GM19043 (cell line): ENCODE data around the gene GLCE.
"Not testable (repeated sequence)": the region's sequence is repeated elsewhere in the genome, so short reads cannot be mapped to it uniquely, and the experiment has no call there.

ENCODE experiments used
- ATAC-seq: cut with Tn5 transposase; IDR thresholded peaks from one replicate; pipeline ENCODE4 v1.9.1; 2021; ENCODE audit warnings: low read depth; ENCODE audit not compliant: unreplicated experiment

GLCE gene

DNA sequence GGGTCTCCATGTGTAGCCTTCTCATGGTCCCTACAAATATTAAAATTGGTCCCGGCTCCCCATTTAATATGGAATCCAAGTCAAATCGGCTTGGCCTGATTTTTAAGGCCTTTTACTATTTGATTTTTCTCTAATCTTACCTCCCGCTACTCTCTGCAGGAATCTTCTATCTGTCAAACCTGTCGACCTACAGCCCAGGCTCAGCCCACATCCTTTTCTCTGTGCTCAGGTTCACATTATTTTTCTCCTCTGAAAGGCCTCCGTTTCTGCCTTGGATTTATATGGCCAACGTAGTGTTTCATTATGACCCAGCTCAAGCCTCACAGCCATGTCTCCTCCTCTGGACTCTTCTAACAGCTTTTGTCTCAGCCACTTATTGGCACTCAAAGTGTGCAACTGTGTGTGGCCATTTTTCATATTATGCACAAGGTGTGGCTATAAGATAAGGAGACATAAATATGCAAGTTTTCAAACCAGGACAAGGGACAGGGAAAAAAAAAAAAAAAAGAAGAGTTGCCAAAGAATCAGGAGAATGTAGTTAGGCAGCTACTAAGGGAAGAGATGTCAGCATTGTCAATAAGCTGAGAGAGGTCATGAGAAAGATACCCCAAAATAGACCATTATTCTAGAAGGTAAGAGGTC, 2.1 kb upstream of the GLCE start:
- no peak for ATAC-seq

- ATAC-seq: no peak
These were observed 1.6 kb upstream of the GLCE start for GRCh38 chr15:69158843-69159240.

- ATAC-seq: no peak
These were observed 662 bp upstream of the GLCE start for GRCh38 chr15:69159805-69160140.

GRCh38 chr15:69161079-69161877, 843 bp downstream of the GLCE start:
- ATAC-seq: no peak

DNA sequence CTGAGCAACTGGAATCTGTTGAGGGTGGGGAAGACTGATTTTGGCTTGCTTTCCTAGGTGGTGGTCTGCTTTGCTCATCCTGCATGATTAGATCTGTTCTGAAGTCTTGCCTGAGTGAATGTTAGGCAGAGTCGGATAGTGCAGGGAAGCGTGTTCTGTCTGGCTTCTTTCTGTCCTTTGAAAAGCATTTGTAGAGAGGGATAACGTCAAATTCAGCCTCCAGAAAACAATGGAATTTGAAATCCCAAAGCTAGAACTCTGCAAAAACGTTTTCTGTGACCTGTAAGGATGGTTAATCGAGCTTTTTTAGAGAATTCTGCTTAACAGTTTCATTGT, 1.4 kb downstream of the GLCE start:
- ATAC-seq: no peak

- no peak for ATAC-seq
These were observed 2.8 kb downstream of the GLCE start for GRCh38 chr15:69163141-69163669.

DNA sequence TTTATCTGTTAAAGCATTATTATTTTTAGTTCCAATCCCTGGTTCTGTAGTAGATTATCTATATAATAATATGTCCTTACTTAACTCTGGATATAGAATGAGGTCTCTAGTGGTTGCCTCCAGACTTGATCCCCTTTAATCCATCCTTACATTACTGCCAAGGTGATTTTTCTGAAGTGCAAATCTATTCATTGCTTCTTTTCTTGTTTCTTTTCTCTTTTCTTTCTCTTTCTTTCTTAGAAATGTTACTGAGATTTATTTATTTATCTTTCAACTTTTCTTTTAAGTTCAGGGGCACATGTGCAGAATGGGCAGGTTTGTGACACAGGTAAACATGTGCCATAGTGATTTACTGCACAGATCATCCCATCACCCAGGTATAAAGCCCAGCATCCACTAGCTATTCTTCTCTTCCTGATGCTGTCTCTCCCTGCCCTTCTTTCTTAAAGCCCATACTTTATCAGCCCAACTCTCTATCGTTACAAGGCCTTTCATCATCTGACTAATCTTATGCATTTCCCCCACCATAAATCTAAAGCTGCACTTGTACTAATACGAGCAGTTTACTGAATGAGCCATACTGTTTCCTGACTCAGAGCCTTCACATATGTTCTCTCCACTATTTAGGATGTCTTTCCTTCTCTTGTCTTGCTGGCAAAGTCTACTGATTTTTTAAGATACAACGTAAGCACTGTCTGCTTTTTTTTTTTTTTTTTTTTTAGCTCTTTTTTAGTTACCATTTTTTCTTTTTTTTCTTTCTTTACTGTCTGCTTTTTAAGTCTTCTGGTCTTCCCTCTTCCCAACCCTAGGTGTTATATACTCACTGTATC, 4.6 kb downstream of the GLCE start:
- no peak for ATAC-seq

GRCh38 chr15:69165637-69166025, 5.2 kb downstream of the GLCE start:
- no peak for ATAC-seq

GRCh38 chr15:69167218-69167846, 6.9 kb downstream of the GLCE start:
- ATAC-seq: no peak

DNA sequence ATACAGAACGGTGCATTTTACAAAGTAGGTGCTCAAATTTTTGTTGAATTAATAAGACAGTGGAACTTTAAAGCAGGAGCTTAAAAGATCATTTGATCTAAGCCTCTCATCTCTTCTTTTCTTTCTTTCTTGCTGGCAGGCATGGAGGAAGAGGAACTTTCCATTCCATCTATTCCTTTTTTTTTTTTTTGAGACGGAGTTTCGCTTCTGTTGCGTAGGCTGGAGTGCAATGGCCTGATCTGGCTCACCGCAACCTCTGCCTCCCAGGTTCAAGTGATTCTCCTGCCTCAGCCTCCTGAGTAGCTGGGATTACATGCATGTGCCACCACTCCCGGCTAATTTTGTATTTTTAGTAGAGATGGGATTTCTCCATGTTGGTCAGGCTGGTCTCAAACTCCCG, 7.9 kb downstream of the GLCE start:
- not testable (repeated sequence) for ATAC-seq

DNA sequence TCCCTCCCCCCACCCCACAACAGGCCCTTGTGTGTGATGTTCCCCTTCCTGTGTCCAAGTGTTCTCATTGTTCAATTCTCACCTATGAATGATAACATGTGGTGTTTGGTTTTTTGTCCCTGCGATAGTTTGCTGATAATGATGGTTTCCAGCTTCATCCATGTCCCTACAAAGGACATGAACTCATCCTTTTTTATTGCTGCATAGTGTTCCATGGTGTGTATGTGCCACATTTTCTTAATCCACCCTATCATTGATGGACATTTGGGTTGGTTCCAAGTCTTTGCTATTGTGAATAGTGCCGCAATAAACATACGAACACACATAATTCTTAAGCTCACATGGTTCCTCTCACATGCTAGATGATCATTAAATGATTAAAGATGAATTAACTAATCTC, 9.1 kb downstream of the GLCE start:
- ATAC-seq: not testable (repeated sequence)

DNA sequence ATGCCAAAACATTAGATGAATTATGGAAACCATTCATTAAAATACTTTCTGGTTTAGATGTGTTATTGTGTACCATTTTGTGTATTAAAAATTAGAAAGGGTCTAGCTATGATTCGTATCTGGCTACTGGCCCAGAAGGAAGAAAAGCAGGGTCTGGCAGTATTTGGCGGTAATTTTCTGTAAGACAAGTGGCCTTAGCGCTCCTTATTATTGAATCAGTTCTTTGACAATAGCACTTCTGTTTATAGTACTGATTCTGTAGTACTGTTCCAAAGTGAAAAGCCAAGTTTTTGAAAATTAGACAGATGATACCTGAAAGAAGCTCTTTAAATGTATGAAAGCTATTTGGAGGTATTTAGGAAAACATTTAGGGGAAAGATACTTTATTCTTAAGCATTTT, 10.2 kb downstream of the GLCE start:
- no peak for ATAC-seq

- no peak for ATAC-seq
These were observed 12.4 kb downstream of the GLCE start for GRCh38 chr15:69172847-69173246.

- ATAC-seq: no peak
These were observed 15.1 kb downstream of the GLCE start for GRCh38 chr15:69175536-69175935.

- no peak for ATAC-seq
These were observed 21.0 kb downstream of the GLCE start for GRCh38 chr15:69181424-69181823.

DNA sequence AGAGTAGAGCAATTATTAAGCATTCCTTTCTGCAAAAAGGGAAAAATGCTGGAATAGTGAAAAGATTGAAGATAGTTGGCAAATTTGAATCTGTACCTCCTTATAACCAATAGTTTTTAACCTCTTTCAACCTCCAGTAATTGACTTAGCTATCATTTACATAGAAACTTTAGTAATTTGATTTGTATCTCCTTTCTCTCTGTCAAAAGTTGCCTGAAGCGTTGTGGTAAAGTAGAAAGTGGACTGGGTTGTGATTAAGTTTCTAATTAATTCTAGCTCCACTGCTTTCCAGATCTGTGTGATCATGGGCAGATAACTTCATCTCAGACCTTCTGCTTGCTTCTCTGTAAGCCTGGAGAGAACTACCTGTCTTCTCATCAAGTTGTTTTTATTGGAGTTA, 24.8 kb downstream of the GLCE start:
- no peak for ATAC-seq

- no peak for ATAC-seq
These were observed 25.3 kb downstream of the GLCE start for GRCh38 chr15:69185706-69186105.

GRCh38 chr15:69189157-69189556, 28.7 kb downstream of the GLCE start:
- no peak for ATAC-seq

GRCh38 chr15:69190091-69190490, 29.7 kb downstream of the GLCE start:
- no peak for ATAC-seq

DNA sequence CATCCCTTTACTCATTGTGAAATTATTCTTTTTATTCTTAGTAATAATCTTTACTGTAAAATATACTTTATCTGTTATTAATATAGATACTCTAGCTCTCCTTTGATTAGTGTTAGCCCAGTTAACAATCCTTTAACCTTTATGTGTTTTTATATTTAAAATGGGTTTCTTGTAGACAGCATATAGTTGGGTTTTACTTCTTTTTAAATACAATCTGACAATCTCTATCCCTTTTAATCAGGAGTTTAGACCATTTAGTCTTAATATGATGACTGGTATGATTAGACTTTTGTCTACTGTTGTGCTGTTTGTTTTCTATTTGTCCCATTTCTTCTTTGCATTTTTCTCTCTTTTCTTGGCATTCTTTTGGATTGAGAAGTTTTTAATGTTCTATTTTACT, 30.1 kb downstream of the GLCE start:
- no peak for ATAC-seq
